K562 treated with DMSO at 1 percent for 12 hours (cell line): ENCODE measurements around the gene CT47B1. TPM values are rescaled to one million over a fixed set of nuclear protein-coding genes. Genes with fewer than 3 reads are reported as not detected.

Source experiments
- total RNA-seq: library from RNA; unstranded; fragments of 300-600 nt; gene quantifications from 2 replicates; pipeline ENCODE4 v1.2.3, GENCODE V29; 2022; ENCODE audit not compliant: insufficient read depth

CT47B1 gene
- 2.4 and 4.8 TPM in 2 replicates for total RNA-seq

DNA sequence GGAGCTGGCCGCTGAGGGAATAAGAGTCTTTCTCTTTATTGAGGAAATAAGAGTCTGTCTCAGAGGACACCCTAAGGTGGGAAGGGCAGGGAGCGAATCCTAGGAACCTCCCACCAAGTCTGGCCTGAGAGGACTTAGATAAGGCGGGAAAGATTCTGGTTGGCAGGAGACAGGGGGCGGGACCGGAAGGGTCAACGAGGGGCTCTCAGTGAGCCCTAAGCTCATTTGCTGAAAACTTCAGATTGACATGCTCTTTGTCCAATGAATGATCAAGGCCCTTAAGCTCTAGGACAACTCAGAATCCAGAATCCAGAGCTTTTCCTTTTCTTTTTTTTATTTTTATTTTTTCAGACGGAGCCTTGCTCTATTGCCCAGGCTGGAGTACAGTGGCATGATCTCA is at the start of gene CT47B1:
Gene CT47B1 (minus strand): TSS at position 101 of the 400 bp plus-strand sequence. CDS start 196 bp downstream, outside the sequence.

Other genes with a start within 250 kb of the CT47B1 start
- gene C1GALT1C1, start 245.8 kb downstream of the CT47B1 start, total RNA-seq, result 15.4 and 21.4 TPM in 2 replicates
- gene CT47A11, start 61.3 kb upstream of the CT47B1 start, total RNA-seq, result not detected in 2 replicates
- not detected in 2 replicates for gene CT47A10, start 66.2 kb upstream of the CT47B1 start, total RNA-seq
- gene CT47A9, start 71.0 kb upstream of the CT47B1 start, total RNA-seq, result not detected in 2 replicates
- gene CT47A8, start 75.9 kb upstream of the CT47B1 start, total RNA-seq, result not detected in 2 replicates
- not detected in 2 replicates for gene CT47A7, start 80.7 kb upstream of the CT47B1 start, total RNA-seq
- gene CT47A6, start 85.6 kb upstream of the CT47B1 start, total RNA-seq, result not detected in 2 replicates
- gene CT47A5, start 90.5 kb upstream of the CT47B1 start, total RNA-seq, result not detected in 2 replicates
- gene CT47A4, start 95.3 kb upstream of the CT47B1 start, total RNA-seq, result not detected in 2 replicates
- gene CT47A3, start 100.2 kb upstream of the CT47B1 start, total RNA-seq, result not detected in 2 replicates
- gene CT47A2, start 105.1 kb upstream of the CT47B1 start, total RNA-seq, result not detected in 2 replicates
- not detected in 2 replicates for gene CT47A1, start 109.9 kb upstream of the CT47B1 start, total RNA-seq
- gene GLUD2, start 171.7 kb upstream of the CT47B1 start, total RNA-seq, result 3.0 and 5.0 TPM in 2 replicates